Endothelial cell of umbilical vein (primary cell): ENCODE measurements around the gene FKBP7. TPM values are rescaled to one million over a fixed set of nuclear protein-coding genes. Genes with fewer than 3 reads are reported as not detected.
A peak's percentile ranks its signal among the peaks of the same experiment; 100 is the strongest.

Experiments
- BruUV-seq: library from RNA; stranded (reverse); fragments of 400-500 nt; replicated peaks from 2 replicates; lab custom pipeline; 2021; lab: Mats Ljungman, UMichigan
- CTCF ChIA-PET: fragments of 300-600, 350-600 bp; sonication (Branson Sonifier 250); formaldehyde crosslinking; loops from one replicate; lab custom pipeline; 2021; ENCODE audit warnings: antibody characterized with exemption, inconsistent platforms; lab: Charles Lee
- POLR2A ChIA-PET: fragments of 300-600, 350-600 bp; sonication (Branson Sonifier 250); formaldehyde crosslinking; loops from one replicate; lab custom pipeline; 2021; ENCODE audit warnings: antibody characterized with exemption, inconsistent platforms; lab: Charles Lee
- DNase-seq: peaks from one replicate; pipeline ENCODE4 v3.0.0-alpha.2; 2011; ENCODE audit warnings: low read depth, low spot score
- FAIRE-seq: peaks from 2 replicates; lab custom pipeline; 2011; peaks lifted over from hg19 to GRCh38; lab: Jason Lieb, UNC
- H2AFZ ChIP-seq: 2 replicates; pipeline ENCODE4 v1.6.0; 2012; ENCODE audit warnings: low read depth, low read length, control low read depth, inconsistent platforms
- H3K27ac ChIP-seq: 2 replicates; pipeline ENCODE4 v1.5.1; 2011; ENCODE audit warnings: low read depth, mild to moderate bottlenecking, control low read depth, low read length, moderate library complexity; ENCODE audit not compliant: insufficient read depth
- H3K27me3 ChIP-seq, 2 experiments: 2 replicates each; pipeline versions ENCODE4 v1.6.0 to v1.6.1; 2011; ENCODE audit warnings: low read length in 2 of 2, mixed read lengths in 1 of 2; ENCODE audit not compliant: control insufficient read depth in 2 of 2, insufficient read depth in 2 of 2
- H3K36me3 ChIP-seq, 2 experiments: 2 replicates in 1 of 2; 3 replicates in 1 of 2; pipeline ENCODE4 v1.5.1; 2011; ENCODE audit warnings: low read length in 2 of 2, mild to moderate bottlenecking in 1 of 2, moderate library complexity in 1 of 2; ENCODE audit not compliant: control insufficient read depth in 2 of 2, insufficient read depth in 2 of 2; ENCODE audit errors: extremely low read depth in 1 of 2
- H3K4me1 ChIP-seq: 3 replicates; pipeline ENCODE4 v1.5.1; 2011; ENCODE audit warnings: mild to moderate bottlenecking, low read length; ENCODE audit not compliant: control insufficient read depth, insufficient read depth; ENCODE audit errors: extremely low read depth
- H3K4me2 ChIP-seq: 2 replicates; pipeline ENCODE4 v1.6.1; 2011; ENCODE audit warnings: low read length, control low read depth, mixed read lengths; ENCODE audit not compliant: insufficient read depth
- H3K4me3 ChIP-seq, 3 experiments: fragments of 200-600 bp in 1 of 3; sonication (generic), shearing (Covaris generic) in 1 of 3; replicated peaks in 1 of 3; 2 replicates each; pipeline ENCODE4 v1.5.1; 2011 to 2016; ENCODE audit warnings: control low read depth in 3 of 3, low read length in 3 of 3, mild to moderate bottlenecking in 2 of 3, inconsistent platforms in 1 of 3, low read depth in 1 of 3, moderate library complexity in 1 of 3; ENCODE audit not compliant: insufficient read depth in 1 of 3
- H3K79me2 ChIP-seq: 2 replicates; pipeline ENCODE4 v1.6.0; 2012; ENCODE audit warnings: low read length, inconsistent platforms; ENCODE audit not compliant: control insufficient read depth, insufficient read depth
- H3K9ac ChIP-seq: replicated peaks from 2 replicates; pipeline ENCODE3; 2011; ENCODE audit warnings: low read length, control low read depth; ENCODE audit not compliant: insufficient read depth; ENCODE audit errors: extremely low read depth
- H3K9me1 ChIP-seq: replicated peaks from 3 replicates; pipeline ENCODE4 v1.6.0; 2011; ENCODE audit warnings: mild to moderate bottlenecking, low read length; ENCODE audit not compliant: control insufficient read depth, insufficient read depth; ENCODE audit errors: extremely low read depth
- H3K9me3 ChIP-seq: replicated peaks from 2 replicates; pipeline ENCODE4 v1.5.1; 2012; ENCODE audit warnings: low read length, inconsistent platforms; ENCODE audit not compliant: control insufficient read depth, insufficient read depth
- H4K20me1 ChIP-seq: replicated peaks from 2 replicates; pipeline ENCODE3; 2011; ENCODE audit warnings: mild to moderate bottlenecking, low read length; ENCODE audit not compliant: control insufficient read depth, insufficient read depth; ENCODE audit errors: extremely low read depth
- EZH2 ChIP-seq: IDR thresholded peaks from 2 replicates; pipeline ENCODE4 v1.6.1; 2012; ENCODE audit warnings: borderline replicate concordance, low read depth, mild to moderate bottlenecking, moderate library complexity, low read length, inconsistent platforms; ENCODE audit not compliant: severe bottlenecking
- GATA2 ChIP-seq: IDR thresholded peaks from 2 replicates; pipeline ENCODE4 v1.7.0; 2011; ENCODE audit warnings: low read depth, mild to moderate bottlenecking, moderate library complexity, mixed read lengths, low read length; ENCODE audit not compliant: insufficient read length, insufficient read depth
- JUN ChIP-seq: IDR thresholded peaks from 2 replicates; pipeline ENCODE4 v1.6.1; 2011; ENCODE audit warnings: borderline replicate concordance, low read depth; ENCODE audit not compliant: insufficient read length, insufficient read depth
- dilution Hi-C: fragments of 300-500 bp; cut with MboI; formaldehyde crosslinking; loops from one replicate; pipeline ENCODE4 v1.15.0; 2019; ENCODE audit warnings: low sequenced_read_pairs; ENCODE audit not compliant: extremely low pct_ligation_motif_present
- intact Hi-C: fragments of 100-400 bp; cut with micrococcal nuclease; formaldehyde crosslinking; loops from one replicate; pipeline ENCODE4 v1.10.0; 2022
- polyA plus RNA-seq, 4 experiments: library from polyadenylated mRNA; depleted of rRNA in 3 of 4; stranded (reverse) in 3 of 4; unstranded in 1 of 4; fragments of >200 nt; gene quantifications; 2 replicates each; pipeline versions ENCODE4 v1.2.1 to v1.2.3, GENCODE V29; 2011 to 2012; ENCODE audit warnings: missing spikeins in 1 of 4
- total RNA-seq: library from RNA; stranded (reverse); gene quantifications from 2 replicates; pipeline ENCODE4 v1.2.3, GENCODE V29; 2021

Gene FKBP7
- total and polyA plus RNA-seq, 2 donors (not counting 3 experiments of a cell fraction or from before 2014, with no cell fraction given), result 11.2 to 20.5 TPM

DNA sequence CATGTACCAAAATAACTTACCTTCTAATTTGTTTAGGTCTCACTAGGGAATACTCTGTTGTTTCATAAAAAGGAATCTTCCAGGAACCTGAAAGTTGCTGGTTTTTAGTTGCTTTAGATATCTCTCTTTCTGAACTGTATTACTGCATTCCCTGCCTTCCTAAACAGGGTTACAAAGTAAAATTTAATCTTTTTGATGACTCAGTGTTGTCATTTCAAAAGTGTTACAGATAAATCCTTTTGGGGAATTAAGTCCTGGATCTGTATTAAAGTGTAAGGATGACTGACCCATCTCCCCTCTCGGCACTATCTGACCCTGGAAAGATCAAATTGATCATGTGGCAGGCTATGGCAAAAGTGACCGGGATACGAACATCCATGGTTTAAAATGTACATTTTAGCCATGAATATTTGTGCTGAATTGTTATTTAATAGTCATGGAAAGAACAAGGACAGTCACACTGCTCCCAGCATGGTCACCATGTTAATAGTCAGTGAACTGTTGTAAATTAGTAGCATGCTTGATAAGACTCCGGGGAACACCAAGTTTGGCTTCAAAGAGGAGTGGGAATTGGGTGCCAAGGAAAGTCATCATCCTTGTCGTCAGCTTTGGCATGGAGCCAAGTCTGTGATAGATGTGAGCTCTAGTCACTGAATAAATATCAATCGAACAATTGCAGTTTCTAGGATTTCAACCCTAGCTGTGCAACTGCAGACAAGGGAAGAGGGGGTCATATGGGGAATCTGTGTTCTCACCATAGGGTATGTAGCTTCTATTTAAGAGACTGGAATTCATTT lies 6.0 kb upstream of the FKBP7 start:
- CTCF ChIA-PET, result no interaction called here
- no peak overlapping the region for H3K27ac ChIP-seq

DNA sequence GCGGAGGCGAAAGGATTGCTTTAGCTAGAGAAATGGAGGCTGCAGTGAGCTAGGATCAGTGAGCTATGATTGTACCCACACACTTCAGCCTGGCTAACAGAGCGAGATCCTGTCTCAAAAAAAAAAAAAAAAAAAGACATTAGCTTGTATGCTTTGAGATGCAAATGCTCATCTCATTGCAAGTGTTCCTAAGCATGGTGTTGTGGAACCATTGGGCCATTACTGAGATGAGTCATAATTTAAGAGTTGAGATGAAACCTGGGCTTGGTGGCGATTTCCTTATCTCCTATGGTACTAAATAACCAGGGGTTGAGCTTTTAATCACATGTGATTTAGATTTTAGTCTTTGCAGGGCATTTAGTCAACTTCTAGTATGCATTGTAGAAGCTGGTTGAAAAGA lies 4.0 kb upstream of the FKBP7 start:
- peaks cover 61% of the 10 kb centered on the region for H3K79me2 ChIP-seq
- H3K27me3 ChIP-seq, result no peaks in the 10 kb centered on the region
- no TSS peak for BruUV-seq
- H4K20me1 ChIP-seq, result no peaks in the 10 kb centered on the region
- intact Hi-C loops (loop anchor here (5.0 to 10.0 kb wide), 2 partner anchors 342 to 780 kb away; partner anchors contain the start of gene SESTD1), dilution Hi-C loops (no loop called here)
- peaks cover 0 to 2% of the 10 kb centered on the region in 2 experiments for H3K36me3 ChIP-seq
- CTCF ChIA-PET, result no interaction called here
- H3K4me1 ChIP-seq, result peaks cover 32% of the 10 kb centered on the region
- H3K9me3 ChIP-seq, result no peaks in the 10 kb centered on the region
- DNase-seq, result no peak
- no peak overlapping the region for H3K4me3 ChIP-seq
- peak; percentile 15 for TF ChIP-seq JUN
- no peak for TF ChIP-seq EZH2
- H2AFZ ChIP-seq, result no peak overlapping the region
- POLR2A ChIA-PET, result interaction anchor here (0.7 kb wide), 1 partner anchor 65 kb away, joined by 4 read pairs; no protein-coding TSS in a partner anchor
- H3K27ac ChIP-seq, result no peak overlapping the region
- H3K9me1 ChIP-seq, result no peaks in the 10 kb centered on the region
- no peak overlapping the region for H3K9ac ChIP-seq
- FAIRE-seq, result no peak
- H3K4me2 ChIP-seq, result no peak overlapping the region

More for the DNA sequence above, 6.0 kb upstream of the FKBP7 start:
- Histone ChIP-seq H3K4me2 (no peak overlapping the region), H3K4me3 (no peak overlapping the region), H2AFZ (no peak overlapping the region), H4K20me1 (no peaks in the 10 kb centered on the region), H3K9me3 (no peaks in the 10 kb centered on the region), H3K79me2 (peaks cover 67% of the 10 kb centered on the region), H3K9ac (no peak overlapping the region), H3K4me1 (peaks cover 27% of the 10 kb centered on the region), H3K36me3 (peaks cover 0 to 2% of the 10 kb centered on the region in 2 experiments), H3K27me3 (no peaks in the 10 kb centered on the region), H3K9me1 (no peaks in the 10 kb centered on the region)
- dilution Hi-C loops (no loop called here), intact Hi-C loops (loop anchor here (5.0 to 10.0 kb wide), 2 partner anchors 340 to 778 kb away; partner anchors contain the start of gene SESTD1)
- no peak for TF ChIP-seq GATA2
- POLR2A ChIA-PET, result no interaction called here
- FAIRE-seq (peak; percentile 54), DNase-seq (peak; percentile 53)
- BruUV-seq, result no TSS peak
